Hepatocyte (in vitro differentiated cells): ENCODE results near the gene ETF1. TPM values are rescaled to one million over a fixed set of nuclear protein-coding genes. Genes with fewer than 3 reads are reported as not detected.

Source experiments
- DNase-seq: peaks from one replicate; pipeline ENCODE4 v3.0.0-alpha.2; 2016; ENCODE audit warnings: low spot score
- H2AFZ ChIP-seq: fragments of 200-600 bp; sonication (generic); 2 replicates; pipeline ENCODE4 v1.6.0; 2016; ENCODE audit warnings: antibody characterized with exemption, mild to moderate bottlenecking
- H3K27ac ChIP-seq: fragments of 200-600 bp; sonication (generic); 2 replicates; pipeline ENCODE4 v1.5.1; 2016; ENCODE audit warnings: mild to moderate bottlenecking
- H3K27me3 ChIP-seq: fragments of 200-600 bp; sonication (generic); 2 replicates; pipeline ENCODE4 v1.6.1; 2016
- H3K36me3 ChIP-seq: fragments of 200-600 bp; sonication (generic); replicated peaks from 2 replicates; pipeline ENCODE4 v1.5.1; 2016; ENCODE audit warnings: low read depth; ENCODE audit not compliant: insufficient read depth
- H3K4me1 ChIP-seq: fragments of 200-600 bp; sonication (generic); 2 replicates; pipeline ENCODE4 v1.5.1; 2016; ENCODE audit warnings: mild to moderate bottlenecking, moderate library complexity; ENCODE audit not compliant: insufficient read depth
- H3K4me2 ChIP-seq: fragments of 200-600 bp; sonication (generic); 2 replicates; pipeline ENCODE4 v1.6.0; 2016
- H3K4me3 ChIP-seq: fragments of 200-600 bp; sonication (generic); 2 replicates; pipeline ENCODE4 v1.5.1; 2016; ENCODE audit warnings: mild to moderate bottlenecking
- H3K79me2 ChIP-seq: fragments of 200-600 bp; sonication (generic); 2 replicates; pipeline ENCODE4 v1.6.0; 2017; ENCODE audit warnings: mild to moderate bottlenecking
- H3K9me2 ChIP-seq: fragments of 200-600 bp; sonication (generic); replicated peaks from 2 replicates; pipeline ENCODE4 v1.6.0; 2017; ENCODE audit warnings: mild to moderate bottlenecking; ENCODE audit not compliant: insufficient read depth
- H3K9me3 ChIP-seq: fragments of 200-600 bp; sonication (generic); 2 replicates; pipeline ENCODE4 v1.5.1; 2016; ENCODE audit warnings: low read depth, mild to moderate bottlenecking
- H4K20me1 ChIP-seq: fragments of 200-600 bp; sonication (generic); 2 replicates; pipeline ENCODE4 v1.6.0; 2016; ENCODE audit warnings: mild to moderate bottlenecking; ENCODE audit not compliant: insufficient read depth, poor library complexity, severe bottlenecking
- EZH2 ChIP-seq: fragments of 200-600 bp; sonication (generic); IDR thresholded peaks from 2 replicates; pipeline ENCODE4 v1.6.1; 2016; ENCODE audit warnings: antibody characterized with exemption, mild to moderate bottlenecking, borderline replicate concordance
- EZH2phosphoT487 ChIP-seq: fragments of 200-600 bp; sonication (generic); IDR thresholded peaks from one replicate; pipeline ENCODE4 v1.6.1; 2018; ENCODE audit warnings: antibody characterized with exemption, mild to moderate bottlenecking, low read depth, moderate library complexity; ENCODE audit not compliant: unreplicated experiment, severe bottlenecking
- WGBS: methylation state at CpG from one replicate; pipeline ENCODE4 v1.1.6; 2016; ENCODE audit warnings: low lambda C conversion rate; ENCODE audit errors: missing lambda C conversion rate; 5-methylcytosine and 5-hydroxymethylcytosine counted together
- polyA plus RNA-seq: library from polyadenylated mRNA; unstranded; fragments of >200 nt; fragmentation: Nextera tagmentation; extraction: Ambion mirVana; gene quantifications from 2 replicates; pipeline ENCODE4 v1.2.1, GENCODE V29; 2016
- total RNA-seq: library from RNA; depleted of rRNA; stranded (reverse); fragments of >200 nt; gene quantifications from 2 replicates; pipeline ENCODE4 v1.2.3, GENCODE V29; 2014
- TF ChIP-seq, protein P1 (sequence below): fragments of 200-600 bp; sonication (generic); IDR thresholded peaks from 2 replicates; pipeline ENCODE4 v1.5.1; 2016; ENCODE audit warnings: antibody characterized with exemption, mild to moderate bottlenecking; ENCODE audit not compliant: poor library complexity

Gene ETF1
- total and polyA plus RNA-seq, 2 experiments from 2014 or later, result 42.6 to 93.3 TPM

- TF ChIP-seq EZH2phosphoT487, result no peak
- no peak for TF ChIP-seq EZH2
- TF ChIP-seq, protein P1, sequence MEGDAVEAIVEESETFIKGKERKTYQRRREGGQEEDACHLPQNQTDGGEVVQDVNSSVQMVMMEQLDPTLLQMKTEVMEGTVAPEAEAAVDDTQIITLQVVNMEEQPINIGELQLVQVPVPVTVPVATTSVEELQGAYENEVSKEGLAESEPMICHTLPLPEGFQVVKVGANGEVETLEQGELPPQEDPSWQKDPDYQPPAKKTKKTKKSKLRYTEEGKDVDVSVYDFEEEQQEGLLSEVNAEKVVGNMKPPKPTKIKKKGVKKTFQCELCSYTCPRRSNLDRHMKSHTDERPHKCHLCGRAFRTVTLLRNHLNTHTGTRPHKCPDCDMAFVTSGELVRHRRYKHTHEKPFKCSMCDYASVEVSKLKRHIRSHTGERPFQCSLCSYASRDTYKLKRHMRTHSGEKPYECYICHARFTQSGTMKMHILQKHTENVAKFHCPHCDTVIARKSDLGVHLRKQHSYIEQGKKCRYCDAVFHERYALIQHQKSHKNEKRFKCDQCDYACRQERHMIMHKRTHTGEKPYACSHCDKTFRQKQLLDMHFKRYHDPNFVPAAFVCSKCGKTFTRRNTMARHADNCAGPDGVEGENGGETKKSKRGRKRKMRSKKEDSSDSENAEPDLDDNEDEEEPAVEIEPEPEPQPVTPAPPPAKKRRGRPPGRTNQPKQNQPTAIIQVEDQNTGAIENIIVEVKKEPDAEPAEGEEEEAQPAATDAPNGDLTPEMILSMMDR, result no peak
Observed at GRCh38 chr5:138528744-138529469, 14.1 kb downstream of the ETF1 start.

DNA sequence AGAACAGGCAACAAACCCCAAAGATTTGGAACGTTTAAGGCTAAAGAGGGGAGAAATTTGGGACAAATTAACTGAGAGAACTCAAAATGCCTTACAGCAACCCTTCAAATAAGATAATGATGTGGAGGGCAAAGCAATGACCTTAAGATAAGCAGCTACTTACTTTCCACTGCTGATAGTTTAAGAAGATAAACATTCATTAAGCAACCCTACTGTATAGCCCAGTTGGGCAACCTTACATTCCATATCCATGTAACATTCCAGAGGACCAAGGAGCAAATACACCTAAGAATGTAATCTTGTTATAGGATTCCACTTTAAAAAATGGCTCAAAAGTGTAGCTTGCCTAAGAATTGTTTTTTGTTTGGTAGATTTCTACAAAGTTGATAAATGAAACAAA lies 14.8 kb downstream of the ETF1 start:
- peaks cover 95% of the 10 kb centered on the region for H3K79me2 ChIP-seq
- 27% methylated on average over 1 of the region's 1 CpG for WGBS
- H3K4me2 ChIP-seq, result peak overlapping the region; percentile 34
- no peaks in the 10 kb centered on the region for H3K27me3 ChIP-seq
- peaks cover 16% of the 10 kb centered on the region for H3K4me1 ChIP-seq
- H3K9me2 ChIP-seq, result no peaks in the 10 kb centered on the region
- H3K27ac ChIP-seq, result no peak overlapping the region
- no peak overlapping the region for H2AFZ ChIP-seq
- TF ChIP-seq EZH2phosphoT487, result no peak
- TF ChIP-seq, protein P1, result no peak
- no peak for TF ChIP-seq EZH2
- peak; percentile 24 for DNase-seq
- H4K20me1 ChIP-seq, result peaks cover 65% of the 10 kb centered on the region
- H3K4me3 ChIP-seq, result no peak overlapping the region
- no peaks in the 10 kb centered on the region for H3K9me3 ChIP-seq
- H3K36me3 ChIP-seq, result no peaks in the 10 kb centered on the region

More at GRCh38 chr5:138528744-138529469, 14.1 kb downstream of the ETF1 start:
- Histone ChIP-seq H3K4me3 (no peak overlapping the region), H3K27me3 (no peaks in the 10 kb centered on the region), H2AFZ (no peak overlapping the region), H3K4me2 (peak overlapping the region; percentile 1), H3K9me3 (no peaks in the 10 kb centered on the region), H3K9me2 (no peaks in the 10 kb centered on the region), H4K20me1 (peaks cover 67% of the 10 kb centered on the region), H3K36me3 (no peaks in the 10 kb centered on the region), H3K79me2 (peaks cover 95% of the 10 kb centered on the region), H3K4me1 (peaks cover 16% of the 10 kb centered on the region), H3K27ac (peak overlapping the region; percentile 16)
- no peak for DNase-seq
- 68% methylated on average over 7 of the region's 7 CpGs for WGBS

- Histone ChIP-seq H3K4me2 (no peak overlapping the region), H3K4me1 (peaks cover 16% of the 10 kb centered on the region), H3K27ac (no peak overlapping the region), H3K36me3 (no peaks in the 10 kb centered on the region), H3K79me2 (peaks cover 95% of the 10 kb centered on the region), H4K20me1 (peaks cover 64% of the 10 kb centered on the region), H2AFZ (no peak overlapping the region), H3K4me3 (no peak overlapping the region), H3K9me3 (no peaks in the 10 kb centered on the region), H3K27me3 (no peaks in the 10 kb centered on the region), H3K9me2 (no peaks in the 10 kb centered on the region)
- DNase-seq, result no peak
- 82% methylated on average over 1 of the region's 1 CpG for WGBS
- TF ChIP-seq EZH2, result no peak
- TF ChIP-seq, protein P1, result no peak
- TF ChIP-seq EZH2phosphoT487, result no peak
Observed at GRCh38 chr5:138527170-138527569, 15.9 kb downstream of the ETF1 start.
